ENCODE data around the gene DNAJB6. TPM values are rescaled to one million over a fixed set of nuclear protein-coding genes. Genes with fewer than 3 reads are reported as not detected.

DNAJB6 gene
- total and polyA plus RNA-seq, 2 of the 4 experiments (the other 2 are of a cell fraction) = 93.4 to 165 TPM

DNA sequence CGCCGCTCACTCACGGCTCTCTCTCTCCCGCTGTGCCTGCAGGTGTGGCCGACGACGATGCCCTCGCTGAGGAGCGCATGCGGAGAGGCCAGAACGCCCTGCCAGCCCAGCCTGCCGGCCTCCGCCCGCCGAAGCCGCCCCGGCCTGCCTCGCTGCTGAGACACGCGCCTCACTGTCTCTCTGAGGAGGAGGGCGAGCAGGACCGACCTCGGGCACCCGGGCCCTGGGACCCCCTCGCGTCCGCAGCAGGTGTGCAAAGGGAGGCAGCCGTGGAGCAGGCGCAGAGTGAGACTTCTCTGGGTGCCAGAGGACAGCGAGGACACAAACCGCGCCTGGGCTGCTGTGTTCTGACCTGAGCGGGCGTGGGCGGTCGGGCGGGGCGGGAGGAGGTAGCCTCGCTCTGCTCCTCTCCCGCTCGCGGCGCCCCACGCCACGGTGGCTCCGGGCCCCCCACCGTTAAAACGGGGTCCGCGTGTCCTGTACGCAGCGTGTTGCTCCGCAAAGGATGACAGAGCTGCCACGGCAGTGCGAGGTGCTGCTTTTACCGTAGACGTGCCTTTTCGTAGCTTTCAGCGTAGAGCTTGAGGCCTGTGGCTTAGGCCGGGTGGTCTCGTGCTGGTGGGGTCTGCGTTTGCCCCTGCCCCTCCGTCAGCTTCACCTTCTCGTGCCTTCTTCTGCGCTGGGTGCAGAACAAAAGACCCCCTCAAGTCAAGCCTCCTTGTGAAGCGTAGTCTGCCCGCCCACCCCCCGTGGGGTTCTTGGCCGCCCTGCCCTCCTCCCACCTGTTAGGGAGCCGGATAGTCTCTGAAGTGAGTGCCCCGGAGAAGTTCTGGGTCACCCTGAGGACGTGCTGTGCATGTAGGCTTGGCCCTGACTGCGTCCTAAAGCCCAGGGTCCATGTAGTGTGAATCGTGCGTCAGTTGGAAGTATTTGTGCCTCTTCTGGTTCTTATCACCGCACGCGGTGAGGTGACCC, 73.2 kb downstream of the DNAJB6 start:
- Histone ChIP-seq H3K14ac (replicated peaks; ENCODE audit: low read depth, low read length) (no peak overlapping the region), H3K9me1 (ENCODE audit: insufficient read depth, low read length) (peaks cover 8% of the 10 kb centered on the region), H2AFZ (replicated peaks; ENCODE audit: low read length, poor library complexity) (no peak overlapping the region), H2BK120ac (ENCODE audit: low read depth, low read length) (no peak overlapping the region), H4K91ac (ENCODE audit: insufficient read depth, low read depth, low read length) (no peak overlapping the region), H3K4me3 (ENCODE audit: insufficient read depth, low read depth, low read length) (no peak overlapping the region), H3K56ac (ENCODE audit: extremely low read depth, insufficient read depth, low read length) (no peak overlapping the region), H3K9me3 (ENCODE audit: control insufficient read depth, insufficient read depth, low read length) (no peaks in the 10 kb centered on the region), H3K9ac (ENCODE audit: low read depth, low read length) (no peak overlapping the region), H4K8ac (ENCODE audit: low read depth in 2 of 2, low read length in 2 of 2) (no peak overlapping the region), H4K5ac (ENCODE audit: low read depth, low read length) (no peak overlapping the region), H2BK20ac (ENCODE audit: low read depth, low read length) (no peak overlapping the region), H3K36me3 (ENCODE audit: control insufficient read depth, insufficient read depth, low read length) (peaks cover 32% of the 10 kb centered on the region), H2BK5ac (ENCODE audit: low read depth, low read length, poor library complexity, severe bottlenecking) (no peak overlapping the region), H2AK5ac (ENCODE audit: low read depth, low read length) (no peak overlapping the region; the same call in 1 of the 2 replicates), H3K4me1 (ENCODE audit: control insufficient read depth, insufficient read depth, low read length) (peaks cover 12% of the 10 kb centered on the region), H3K18ac (ENCODE audit: low read depth, low read length) (no peak overlapping the region), H3K23ac (ENCODE audit: low read depth, low read length) (no peak overlapping the region), H2AK9ac (replicated peaks; ENCODE audit: low read depth, low read length, poor library complexity) (no peak overlapping the region), H3K4ac (ENCODE audit: low read depth, low read length) (no peak overlapping the region), H3K4me2 (ENCODE audit: low read depth, low read length) (no peak overlapping the region), H4K20me1 (ENCODE audit: insufficient read depth, low read length) (peaks cover 64% of the 10 kb centered on the region), H3K79me1 (ENCODE audit: low read depth in 1 of 2, low read length in 2 of 2) (peaks cover 14 to 65% of the 10 kb centered on the region in 2 experiments; a peak in 3 of 4 replicates), H3K27me3 (ENCODE audit: control insufficient read depth, insufficient read depth, low read length) (no peaks in the 10 kb centered on the region), H2BK15ac (ENCODE audit: low read depth, low read length) (no peak overlapping the region), H3K27ac (ENCODE audit: insufficient read depth, low read length) (no peak overlapping the region)
- dilution Hi-C loops (cut with HindIII; ENCODE audit: low sequenced_read_pairs, unreplicated experiment) = no loop called here
- no TSS peak for BruUV-seq (replicated peaks)
- intact Hi-C loops (cut with micrococcal nuclease) = no loop called here
- ATAC-seq (ENCODE audit: low read depth) = no peak
- DNase-seq = no peak
- ChIA-PET CTCF (no interaction called here), POLR2A (ENCODE audit: unreplicated experiment) (no interaction called here)
- WGBS, 2 experiments (ENCODE audit: extremely low coverage in 2 of 2, insufficient read length in 1 of 2) = 97% methylated on average over 61 of the region's 78 CpGs; no CpG with 5 or more reads in 1 of the 2 experiments
- in situ Hi-C loops (cut with MboI; ENCODE audit: low sequenced_read_pairs) = no loop called here
- TF ChIP-seq, protein P1, sequence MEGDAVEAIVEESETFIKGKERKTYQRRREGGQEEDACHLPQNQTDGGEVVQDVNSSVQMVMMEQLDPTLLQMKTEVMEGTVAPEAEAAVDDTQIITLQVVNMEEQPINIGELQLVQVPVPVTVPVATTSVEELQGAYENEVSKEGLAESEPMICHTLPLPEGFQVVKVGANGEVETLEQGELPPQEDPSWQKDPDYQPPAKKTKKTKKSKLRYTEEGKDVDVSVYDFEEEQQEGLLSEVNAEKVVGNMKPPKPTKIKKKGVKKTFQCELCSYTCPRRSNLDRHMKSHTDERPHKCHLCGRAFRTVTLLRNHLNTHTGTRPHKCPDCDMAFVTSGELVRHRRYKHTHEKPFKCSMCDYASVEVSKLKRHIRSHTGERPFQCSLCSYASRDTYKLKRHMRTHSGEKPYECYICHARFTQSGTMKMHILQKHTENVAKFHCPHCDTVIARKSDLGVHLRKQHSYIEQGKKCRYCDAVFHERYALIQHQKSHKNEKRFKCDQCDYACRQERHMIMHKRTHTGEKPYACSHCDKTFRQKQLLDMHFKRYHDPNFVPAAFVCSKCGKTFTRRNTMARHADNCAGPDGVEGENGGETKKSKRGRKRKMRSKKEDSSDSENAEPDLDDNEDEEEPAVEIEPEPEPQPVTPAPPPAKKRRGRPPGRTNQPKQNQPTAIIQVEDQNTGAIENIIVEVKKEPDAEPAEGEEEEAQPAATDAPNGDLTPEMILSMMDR (conservative IDR thresholded peaks at IDR 0.05; ENCODE audit: low read depth, low read length) = no peak
- TF ChIP-seq RAD21 (IDR thresholded peaks at IDR 0.05; ENCODE audit: low read length) = no peak
- no peak for TF ChIP-seq RFX5 (IDR thresholded peaks at IDR 0.05; ENCODE audit: low read depth, low read length)
- no peak for TF ChIP-seq CHD1 (IDR thresholded peaks at IDR 0.05; ENCODE audit: low read depth, low read length)
- no peak for TF ChIP-seq NFE2L2 (IDR thresholded peaks at IDR 0.05; ENCODE audit: low read depth, low read length)
- no peak for TF ChIP-seq USF2 (IDR thresholded peaks at IDR 0.05; ENCODE audit: low read depth, low read length)
- TF ChIP-seq, protein P2, sequence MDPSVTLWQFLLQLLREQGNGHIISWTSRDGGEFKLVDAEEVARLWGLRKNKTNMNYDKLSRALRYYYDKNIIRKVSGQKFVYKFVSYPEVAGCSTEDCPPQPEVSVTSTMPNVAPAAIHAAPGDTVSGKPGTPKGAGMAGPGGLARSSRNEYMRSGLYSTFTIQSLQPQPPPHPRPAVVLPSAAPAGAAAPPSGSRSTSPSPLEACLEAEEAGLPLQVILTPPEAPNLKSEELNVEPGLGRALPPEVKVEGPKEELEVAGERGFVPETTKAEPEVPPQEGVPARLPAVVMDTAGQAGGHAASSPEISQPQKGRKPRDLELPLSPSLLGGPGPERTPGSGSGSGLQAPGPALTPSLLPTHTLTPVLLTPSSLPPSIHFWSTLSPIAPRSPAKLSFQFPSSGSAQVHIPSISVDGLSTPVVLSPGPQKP (IDR thresholded peaks at IDR 0.05; ENCODE audit: borderline replicate concordance, low read depth, low read length) = no peak
- TF ChIP-seq MAFK (IDR thresholded peaks at IDR 0.05; ENCODE audit: low read depth, low read length) = no peak
- TF ChIP-seq SMC3 (IDR thresholded peaks at IDR 0.05; ENCODE audit: low read depth, low read length) = no peak
- TF ChIP-seq MXI1 (IDR thresholded peaks at IDR 0.05; ENCODE audit: borderline replicate concordance, low read depth, low read length) = no peak
- no peak for TF ChIP-seq POLR2A (IDR thresholded peaks at IDR 0.05; ENCODE audit: low read depth, low read length)
- TF ChIP-seq RCOR1 (IDR thresholded peaks at IDR 0.05; ENCODE audit: insufficient replicate concordance, low read length) = no peak
- no peak for TF ChIP-seq FOS (IDR thresholded peaks at IDR 0.05; ENCODE audit: low read depth, low read length)
- TF ChIP-seq CEBPB (IDR thresholded peaks at IDR 0.05; ENCODE audit: low read depth, low read length) = no peak

Data from IMR-90 (cell line).